Stimulated activated CD8-positive, alpha-beta memory T cell treated with anti-CD3 and anti-CD28 coated beads, Interleukin-4, amount 100 ng/mL, for 48 hours (primary cell): ENCODE data around the gene TIMM23B.
"Not testable (repeated sequence)": the region's sequence is repeated elsewhere in the genome, so short reads cannot be mapped to it uniquely, and the experiment has no call there.

Experiments
- DNase-seq: peaks from one replicate; pipeline ENCODE4 v3.0.0-alpha.2; 2020

The TIMM23B gene, protein sequence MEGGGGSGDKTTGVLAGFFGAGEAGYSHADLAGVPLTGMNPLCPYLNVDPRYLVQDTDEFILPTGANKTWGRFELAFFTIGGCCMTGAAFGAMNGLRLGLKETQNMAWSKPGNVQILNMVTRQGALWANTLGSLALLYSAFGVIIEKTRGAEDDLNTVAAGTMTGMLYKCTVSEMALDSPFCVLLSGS

DNA sequence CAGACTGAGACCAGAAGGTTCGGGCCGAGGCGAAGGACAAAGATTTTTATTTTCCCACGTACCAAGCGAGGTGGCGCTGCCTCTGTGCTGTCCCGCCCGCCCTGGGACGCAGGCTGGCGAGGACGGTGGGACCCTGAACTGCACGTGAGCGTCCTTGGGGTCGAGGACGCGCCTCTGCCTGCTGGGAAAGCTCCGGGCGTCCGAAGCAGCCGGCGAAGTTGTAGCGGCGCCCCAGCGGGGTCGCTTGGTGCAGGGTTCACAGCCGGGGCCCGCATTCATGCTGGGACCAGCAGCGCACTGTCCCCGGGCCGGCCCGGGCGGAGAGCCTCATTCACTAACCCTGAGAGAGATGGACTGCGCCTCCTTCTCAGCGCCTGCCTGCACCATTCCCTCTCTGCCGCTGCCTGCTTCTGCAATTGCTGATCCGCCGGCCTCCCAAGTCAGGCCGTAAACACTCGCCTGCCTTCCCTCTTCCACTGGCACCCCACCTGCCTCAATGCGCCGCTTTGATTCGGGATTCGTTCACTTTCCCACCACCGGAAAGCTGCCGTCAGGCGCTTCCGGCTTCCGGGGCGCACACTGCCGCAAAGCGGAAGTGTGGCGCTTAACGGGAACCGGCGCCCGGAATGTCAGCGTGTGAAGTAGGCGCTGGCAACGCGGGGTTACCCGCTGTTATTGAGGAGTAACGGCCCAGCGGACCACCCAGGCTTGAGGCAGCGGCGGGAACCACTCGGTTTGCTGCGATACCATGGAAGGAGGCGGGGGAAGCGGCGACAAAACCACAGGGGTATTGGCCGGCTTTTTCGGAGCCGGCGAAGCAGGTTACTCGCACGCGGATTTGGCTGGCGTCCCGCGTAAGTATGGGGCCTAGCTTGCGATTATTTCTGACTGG lies at the start of gene TIMM23B, which contains the start of gene PARG:
Gene TIMM23B, plus strand, starts transcription at position 607 of the 892 bp plus-strand sequence. Its CDS starts 142 bp downstream, at position 749.
Gene PARG, minus strand, starts transcription at position 581 of the 892 bp plus-strand sequence. Its CDS starts 302 bp downstream, at position 279.
- DNase-seq, result peak; percentile 82

DNA sequence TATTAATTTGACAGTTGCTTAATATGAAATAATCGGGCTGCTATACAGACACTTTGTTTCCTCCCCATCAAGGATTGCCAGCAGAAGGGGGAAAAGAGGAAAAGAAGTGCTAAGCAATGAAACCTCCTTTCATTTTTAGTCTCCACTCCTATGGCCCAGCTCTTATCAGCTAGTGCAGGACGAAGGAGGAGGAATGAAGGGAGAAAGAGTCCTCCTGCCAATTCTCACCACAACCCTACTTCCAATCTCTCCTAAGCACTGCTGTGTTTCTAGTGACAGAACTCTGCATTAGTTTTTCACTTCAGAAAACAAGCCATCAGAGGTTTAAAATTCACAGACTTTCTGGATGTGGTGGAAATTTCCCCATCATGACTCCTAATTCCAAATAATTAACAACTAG lies 41.9 kb upstream of the TIMM23B start:
- not testable (repeated sequence) for DNase-seq

DNA sequence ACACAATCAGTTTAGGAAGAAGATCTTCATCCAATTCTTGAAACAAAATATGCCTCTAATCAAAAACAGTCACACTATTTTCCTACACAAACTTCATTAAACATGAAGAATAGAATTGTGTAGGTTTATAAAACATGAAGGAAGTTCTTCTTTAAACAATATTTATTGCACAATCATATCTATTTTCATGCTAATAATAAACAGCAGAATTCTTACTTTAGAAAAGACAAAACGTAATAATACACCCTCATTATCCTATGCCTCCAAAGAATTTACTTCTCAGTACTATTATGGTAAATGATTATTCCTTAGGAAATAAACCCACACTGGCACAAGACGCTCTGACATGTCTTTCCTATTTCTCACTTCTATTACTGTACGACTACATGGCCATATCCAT lies 41.4 kb upstream of the TIMM23B start:
- DNase-seq, result not testable (repeated sequence)

GRCh38 chr10:49903829-49904228 lies 38.0 kb upstream of the TIMM23B start:
- DNase-seq, result not testable (repeated sequence)

DNA sequence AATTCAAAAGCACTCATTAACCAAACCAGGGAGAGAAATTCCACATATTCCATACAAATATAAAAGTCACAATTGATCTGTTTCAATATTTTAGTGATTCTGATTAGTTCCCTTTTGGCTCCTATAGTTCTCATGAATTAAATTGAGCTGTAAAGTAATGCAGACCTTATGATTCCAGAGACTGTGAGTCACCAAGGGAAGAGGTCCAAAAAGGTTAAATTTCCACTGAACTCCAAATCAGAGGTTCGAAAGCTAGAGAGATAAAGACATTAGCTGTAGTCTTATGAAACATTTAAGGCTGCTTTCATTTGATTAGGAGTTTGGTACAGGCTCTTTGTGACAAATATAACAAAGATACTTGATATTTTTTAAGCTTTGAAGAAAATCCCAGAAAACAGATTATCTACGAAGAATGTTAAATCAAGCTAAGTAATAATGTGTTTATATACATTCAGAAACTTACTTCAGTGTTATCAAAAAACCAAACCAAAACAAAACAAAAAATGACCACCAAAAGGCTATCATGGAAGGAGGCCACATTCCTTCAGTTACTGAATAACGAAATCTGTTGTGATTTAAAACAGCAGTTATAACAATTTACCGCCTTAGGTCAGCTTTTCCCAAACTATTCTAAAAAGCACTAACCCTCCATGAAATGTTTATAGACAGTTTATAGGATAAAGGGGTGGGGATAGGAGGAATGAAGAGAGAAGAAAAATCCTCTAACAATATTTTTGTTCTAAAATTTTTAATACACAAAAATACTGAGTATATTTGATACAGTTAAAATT lies 33.4 kb upstream of the TIMM23B start:
- not testable (repeated sequence) for DNase-seq

DNA sequence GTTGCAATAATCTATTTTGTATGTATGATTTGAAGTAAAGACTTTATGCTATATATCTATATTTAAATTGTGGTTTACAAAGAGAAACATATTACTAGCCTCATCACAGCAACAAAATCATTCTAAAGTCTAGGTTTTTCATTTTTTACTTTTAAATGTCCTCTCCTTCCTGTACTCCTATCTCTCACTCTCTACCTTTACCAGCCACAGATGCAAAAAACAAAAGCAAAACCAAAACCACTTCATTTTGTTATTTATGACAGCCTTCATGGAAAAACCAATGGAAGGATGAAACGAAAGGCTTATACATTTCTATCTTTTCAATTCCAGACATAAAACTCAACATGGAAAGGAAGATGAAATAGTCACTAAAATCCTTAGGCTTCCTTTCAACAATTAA lies 31.6 kb upstream of the TIMM23B start:
- DNase-seq, result not testable (repeated sequence)

GRCh38 chr10:49916451-49916850 lies 25.4 kb upstream of the TIMM23B start:
- not testable (repeated sequence) for DNase-seq

DNA sequence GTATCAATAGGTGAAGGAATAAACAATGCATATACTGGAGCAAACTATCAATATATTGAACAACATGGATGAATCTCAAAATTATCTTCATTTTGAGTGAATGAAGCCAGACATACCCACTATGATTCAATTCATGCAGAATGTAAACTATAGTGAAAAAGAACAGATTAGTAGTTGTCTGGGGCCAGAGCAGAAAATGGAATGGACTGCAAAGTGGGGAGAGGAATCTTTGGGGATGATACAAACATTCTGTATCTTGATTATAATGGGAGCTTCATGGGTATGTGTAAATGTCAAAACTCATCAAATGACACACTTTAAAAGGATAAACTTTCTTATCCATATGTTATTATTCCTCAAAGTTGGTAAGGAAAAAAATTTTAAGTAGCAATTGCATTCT lies 23.9 kb upstream of the TIMM23B start:
- not testable (repeated sequence) for DNase-seq

GRCh38 chr10:49922041-49922440 lies 19.8 kb upstream of the TIMM23B start:
- DNase-seq, result not testable (repeated sequence)

DNA sequence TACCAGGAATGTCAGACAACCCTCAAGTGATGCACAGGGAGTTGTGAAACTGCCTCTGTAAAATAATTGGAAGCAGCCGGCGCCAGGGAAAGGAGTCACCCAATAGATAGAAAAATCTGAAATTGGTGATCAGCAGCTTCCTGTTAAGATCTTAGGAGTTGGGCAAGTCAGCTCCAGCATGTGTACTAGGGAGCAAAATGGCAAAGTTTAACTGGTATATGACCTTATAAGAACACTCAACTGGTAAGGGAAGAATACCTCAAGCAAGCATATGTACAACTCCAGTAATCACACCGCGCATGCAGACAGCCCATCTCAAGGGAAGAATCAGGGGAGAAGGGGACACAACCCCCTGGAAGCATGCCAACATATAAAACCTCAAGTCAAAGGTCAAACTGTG lies 18.3 kb upstream of the TIMM23B start:
- not testable (repeated sequence) for DNase-seq

- not testable (repeated sequence) for DNase-seq
These were observed 10.6 kb upstream of the TIMM23B start for GRCh38 chr10:49931276-49931675.

GRCh38 chr10:49931959-49932728 lies 9.7 kb upstream of the TIMM23B start:
- DNase-seq, result not testable (repeated sequence)

- not testable (repeated sequence) for DNase-seq
These were observed 469 bp downstream of the TIMM23B start for GRCh38 chr10:49942339-49942705.

- not testable (repeated sequence) for DNase-seq
These were observed 1.8 kb downstream of the TIMM23B start for GRCh38 chr10:49943607-49944006.

DNA sequence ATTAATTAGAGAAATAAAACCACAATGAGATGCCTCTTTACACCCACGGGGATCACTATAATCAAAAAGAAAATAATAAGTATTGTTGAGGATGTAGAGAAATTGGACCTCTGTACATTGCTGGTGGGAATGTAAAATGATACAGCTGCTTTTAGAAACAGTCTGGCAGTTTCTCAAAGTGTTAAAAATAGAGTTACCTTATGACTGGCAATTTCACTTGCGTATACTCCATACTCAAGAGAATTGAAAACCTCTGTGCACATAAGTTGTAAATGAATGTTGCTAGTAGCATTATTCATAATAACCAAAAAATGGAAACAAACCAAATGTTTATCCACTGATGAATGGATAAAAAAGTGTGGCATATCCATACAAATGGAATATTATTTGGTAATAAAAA lies 6.3 kb downstream of the TIMM23B start:
- not testable (repeated sequence) for DNase-seq

DNA sequence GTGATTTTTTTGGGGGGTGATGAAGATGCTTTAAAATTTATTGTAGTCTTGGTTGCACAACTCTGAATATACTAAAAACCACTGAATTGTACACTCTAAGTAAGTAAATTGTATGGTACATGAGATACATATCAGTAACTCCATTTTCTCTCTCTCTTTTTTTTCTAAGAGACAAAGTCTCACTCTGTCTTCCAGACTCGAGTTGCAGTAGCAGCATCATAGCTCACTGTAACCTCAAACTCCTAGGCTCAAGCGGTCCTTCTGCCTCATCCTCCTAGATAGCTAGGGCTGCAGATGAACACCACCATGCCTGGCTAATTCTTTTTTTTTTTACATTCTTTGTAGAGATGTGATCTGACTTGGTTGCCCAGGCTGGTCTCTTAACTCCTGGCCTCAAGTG lies 6.9 kb downstream of the TIMM23B start:
- DNase-seq, result not testable (repeated sequence)

- DNase-seq, result not testable (repeated sequence)
These were observed 10.2 kb downstream of the TIMM23B start for GRCh38 chr10:49952006-49952405.

- not testable (repeated sequence) for DNase-seq
These were observed 11.3 kb downstream of the TIMM23B start for GRCh38 chr10:49953122-49953521.

DNA sequence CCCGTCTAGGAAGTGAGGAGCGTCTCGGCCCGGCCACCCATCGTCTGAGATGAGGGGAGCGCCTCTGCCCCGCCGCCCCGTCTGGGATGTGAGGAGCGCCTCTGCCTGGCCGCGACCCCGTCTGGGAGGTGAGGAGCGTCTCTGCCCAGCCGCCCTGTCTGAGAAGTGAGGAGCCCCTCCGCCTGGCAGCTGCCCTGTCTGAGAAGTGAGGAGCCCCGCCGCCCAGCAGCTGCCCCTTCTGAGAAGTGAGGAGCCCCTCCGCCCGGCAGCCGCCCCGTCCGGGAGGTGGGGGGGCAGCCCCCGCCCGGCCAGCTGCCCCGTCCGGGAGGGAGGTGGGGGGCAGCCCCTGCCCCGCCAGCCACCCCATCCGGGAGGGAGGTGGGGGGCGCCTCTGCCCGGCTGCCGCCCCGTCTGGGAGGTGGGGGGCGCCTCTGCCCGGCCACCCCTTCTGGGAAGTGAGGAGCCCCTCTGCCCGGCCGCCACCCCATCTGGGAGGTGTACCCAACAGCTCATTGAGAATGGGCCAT lies 28.5 kb downstream of the TIMM23B start:
- DNase-seq, result not testable (repeated sequence)

DNA sequence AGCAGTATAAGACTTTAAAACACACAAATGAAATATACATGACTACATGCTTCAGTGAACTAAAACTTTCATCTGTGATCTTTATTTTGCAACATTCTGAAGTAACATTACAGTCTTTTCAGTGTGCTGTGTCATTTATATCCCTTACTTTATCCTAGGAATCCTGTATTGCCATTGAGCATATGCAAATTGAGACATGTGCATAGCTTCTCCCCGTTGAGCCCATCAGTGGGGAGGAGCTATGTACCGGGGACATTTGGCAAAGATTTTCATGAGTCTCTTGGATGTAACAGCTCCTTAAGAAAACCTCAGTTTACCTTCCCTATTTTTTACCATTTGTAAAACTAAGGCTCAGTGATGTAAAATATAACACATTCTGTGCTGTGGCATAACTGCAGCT lies 29.6 kb downstream of the TIMM23B start:
- not testable (repeated sequence) for DNase-seq

DNA sequence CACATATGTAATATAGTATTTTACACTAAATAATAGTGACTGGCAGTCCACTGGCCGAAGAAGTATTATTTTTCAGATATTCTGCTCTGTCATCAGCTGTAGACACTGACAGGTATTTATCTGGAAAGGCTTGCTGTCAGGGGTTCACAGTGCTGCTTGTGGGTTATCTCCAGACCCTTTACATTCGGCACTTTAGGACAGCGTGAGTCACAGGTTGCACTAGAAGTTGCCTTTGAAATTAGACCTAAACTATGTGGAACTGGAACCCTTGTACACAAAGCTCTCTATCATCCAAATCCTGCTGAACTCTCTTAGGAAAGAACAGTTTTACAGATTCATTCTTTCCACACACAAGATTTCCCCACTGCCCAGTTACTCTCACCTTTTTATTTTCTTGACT lies 30.2 kb downstream of the TIMM23B start:
- DNase-seq, result not testable (repeated sequence)

DNA sequence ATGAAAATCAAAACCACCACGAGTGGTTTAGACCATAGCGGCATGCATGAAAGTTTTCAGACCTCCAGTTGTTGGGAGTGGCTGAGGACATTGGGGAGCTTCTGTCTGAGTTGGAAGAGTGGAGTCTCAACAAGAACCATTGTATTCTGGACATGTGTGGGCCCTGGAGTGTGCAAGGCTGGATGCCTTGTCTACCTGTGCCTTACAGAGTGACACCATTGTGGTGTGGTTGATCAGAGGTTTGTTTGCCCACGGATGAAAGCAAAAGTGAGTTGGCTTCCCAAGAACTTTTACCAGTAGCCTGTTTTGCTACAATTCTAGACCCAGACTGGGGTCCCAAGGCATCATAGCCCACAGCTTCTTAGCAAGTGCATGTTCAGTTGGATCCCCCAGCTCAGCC lies 35.9 kb downstream of the TIMM23B start:
- DNase-seq, result peak; percentile 23
